Left lung (tissue), 10 donors: ENCODE measurements around the gene JCAD. TPM values are rescaled to one million over a fixed set of nuclear protein-coding genes. Genes with fewer than 3 reads are reported as not detected.

Experiments
- ATAC-seq: fragments of 200-7000 bp; cut with Tn5 transposase; one replicate; pipeline ENCODE4 v1.9.1; 2020; ENCODE audit warnings: moderate library complexity
- DNase-seq, 4 donors: peaks; one replicate each; pipeline ENCODE4 v3.0.0-alpha.2; 2013 to 2020
- H3K27ac ChIP-seq, 2 donors: fragments of 200-600 bp; sonication (generic) in 1 of 2; one replicate each; pipeline versions ENCODE4 v1.5.0 to v1.8.0; 2020 to 2021
- H3K27me3 ChIP-seq, 2 donors: fragments of 200-600 bp; sonication (generic) in 1 of 2; one replicate each; pipeline versions ENCODE4 v1.5.0 to v1.8.0; 2020 to 2021
- H3K36me3 ChIP-seq, 2 donors: fragments of 200-600 bp; sonication (generic) in 1 of 2; one replicate each; pipeline versions ENCODE4 v1.5.0 to v1.8.0; 2020 to 2021
- H3K4me1 ChIP-seq, 2 donors: fragments of 200-600 bp; one replicate each; pipeline ENCODE4 v1.8.0; 2021
- H3K4me3 ChIP-seq, 2 donors: fragments of 200-600 bp; sonication (generic) in 1 of 2; one replicate each; pipeline versions ENCODE4 v1.5.0 to v1.8.0; 2020 to 2021; ENCODE audit warnings: mild to moderate bottlenecking in 1 of 2
- H3K9me3 ChIP-seq, 2 donors: fragments of 200-600 bp; sonication (generic) in 1 of 2; one replicate each; pipeline versions ENCODE4 v1.5.0 to v1.8.0; 2020 to 2021
- intact Hi-C, 2 donors: fragments of 100-400 bp; cut with DNase I; formaldehyde crosslinking; loops; one replicate each; pipeline versions ENCODE4 v1.11.2 to v1.14.2; 2022
- polyA plus RNA-seq, 6 donors: library from polyadenylated mRNA; unstranded; fragments of 120-200 nt; gene quantifications; one replicate each; pipeline ENCODE4 v1.2.1, GENCODE V29; 2013; ENCODE audit not compliant: insufficient read length in 6 of 6
- total RNA-seq, 2 donors: library from RNA; stranded (reverse); fragmentation: NEBNext Ultra II Directional; extraction: Animal tissue kit (Norgen Biotek cat#: 25700); gene quantifications; one replicate each; pipeline ENCODE4 v1.2.1, GENCODE V29; 2021
- TF ChIP-seq, protein P1 (sequence below), 2 donors: fragments of 200-600 bp; sonication (generic) in 1 of 2; IDR thresholded peaks; one replicate each; pipeline versions ENCODE4 v1.5.0 to v1.8.0; 2021; ENCODE audit warnings: antibody characterized with exemption in 2 of 2
- donor health status: DM: no; HTN: yes; CAD: no.
- donor health status: DM: no; HTN: no; CAD: no.

The JCAD gene
- total and polyA plus RNA-seq, 8 donors = 28.7 to 88.4 (median 71.0) TPM

- peaks cover 11 to 20% of the 10 kb centered on the region in 2 donors for H3K4me1 ChIP-seq
- no peak for DNase-seq
- intact Hi-C loops = no loop called here
Observed at GRCh38 chr10:30052062-30052461, 7.3 kb downstream of the JCAD start.

GRCh38 chr10:30051220-30051619, 8.2 kb downstream of the JCAD start:
- Histone ChIP-seq H3K9me3 (no peaks in the 10 kb centered on the region), H3K4me1 (peaks cover 3 to 14% of the 10 kb centered on the region in 2 donors), H3K4me3 (no peak overlapping the region), H3K27ac (no peak overlapping the region), H3K27me3 (peaks cover 0 to 5% of the 10 kb centered on the region in 2 donors), H3K36me3 (no peaks in the 10 kb centered on the region)
- TF ChIP-seq, protein P1, sequence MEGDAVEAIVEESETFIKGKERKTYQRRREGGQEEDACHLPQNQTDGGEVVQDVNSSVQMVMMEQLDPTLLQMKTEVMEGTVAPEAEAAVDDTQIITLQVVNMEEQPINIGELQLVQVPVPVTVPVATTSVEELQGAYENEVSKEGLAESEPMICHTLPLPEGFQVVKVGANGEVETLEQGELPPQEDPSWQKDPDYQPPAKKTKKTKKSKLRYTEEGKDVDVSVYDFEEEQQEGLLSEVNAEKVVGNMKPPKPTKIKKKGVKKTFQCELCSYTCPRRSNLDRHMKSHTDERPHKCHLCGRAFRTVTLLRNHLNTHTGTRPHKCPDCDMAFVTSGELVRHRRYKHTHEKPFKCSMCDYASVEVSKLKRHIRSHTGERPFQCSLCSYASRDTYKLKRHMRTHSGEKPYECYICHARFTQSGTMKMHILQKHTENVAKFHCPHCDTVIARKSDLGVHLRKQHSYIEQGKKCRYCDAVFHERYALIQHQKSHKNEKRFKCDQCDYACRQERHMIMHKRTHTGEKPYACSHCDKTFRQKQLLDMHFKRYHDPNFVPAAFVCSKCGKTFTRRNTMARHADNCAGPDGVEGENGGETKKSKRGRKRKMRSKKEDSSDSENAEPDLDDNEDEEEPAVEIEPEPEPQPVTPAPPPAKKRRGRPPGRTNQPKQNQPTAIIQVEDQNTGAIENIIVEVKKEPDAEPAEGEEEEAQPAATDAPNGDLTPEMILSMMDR (IDR thresholded peaks at IDR 0.05) = no peak
- DNase-seq (no peak), ATAC-seq (no peak)
- intact Hi-C loops = no loop called here

More at GRCh38 chr10:30052062-30052461, 7.3 kb downstream of the JCAD start:
- Histone ChIP-seq H3K36me3 (no peaks in the 10 kb centered on the region), H3K4me3 (no peak overlapping the region), H3K27me3 (peaks cover 0 to 5% of the 10 kb centered on the region in 2 donors), H3K9me3 (no peaks in the 10 kb centered on the region), H3K27ac (no peak overlapping the region)
- ATAC-seq = no peak
- TF ChIP-seq, protein P1 (IDR thresholded peaks at IDR 0.05) = no peak

- DNase-seq = no peak
Observed at GRCh38 chr10:30050411-30050810, 9.0 kb downstream of the JCAD start.

DNA sequence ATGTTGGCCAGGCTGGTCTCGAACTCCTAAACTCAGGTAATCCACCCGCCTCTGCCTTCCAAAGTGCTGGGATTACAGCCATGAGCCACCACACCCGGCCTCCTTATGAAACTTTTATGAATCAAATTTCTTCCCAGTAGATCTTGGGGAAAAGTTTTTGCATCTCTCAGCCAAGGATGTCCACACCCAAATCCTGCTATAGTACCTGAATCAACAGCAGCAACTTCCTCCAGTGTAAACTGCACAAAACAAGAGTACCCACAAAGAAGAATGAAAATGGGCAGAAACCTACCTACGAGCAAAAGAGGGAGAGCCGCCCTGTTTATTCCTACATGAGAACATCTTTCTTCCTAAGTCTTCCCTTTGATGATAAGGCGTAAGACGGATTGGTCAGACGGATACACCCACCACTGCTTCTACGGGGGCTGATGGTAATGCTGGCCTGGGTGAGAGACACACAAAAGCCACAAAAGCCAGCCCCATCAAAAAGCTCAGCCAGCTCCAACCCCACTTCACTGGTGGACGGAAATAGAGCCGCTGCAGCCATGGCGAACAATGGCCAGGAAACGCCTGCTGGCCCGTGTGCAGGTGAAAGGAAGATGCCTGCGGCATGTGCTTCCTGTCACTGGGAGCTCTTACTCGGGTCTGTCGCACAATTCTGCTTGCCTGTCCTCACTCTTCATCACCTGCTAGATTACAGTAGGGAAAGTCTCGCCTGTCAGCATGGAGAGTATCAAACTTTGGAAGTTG, 10.4 kb downstream of the JCAD start:
- ATAC-seq (peak; percentile 26), DNase-seq (no peak)
- intact Hi-C loops = no loop called here
- no peak overlapping the region for H3K4me3 ChIP-seq
- H3K36me3 ChIP-seq = no peaks in the 10 kb centered on the region
- peaks cover 0 to 8% of the 10 kb centered on the region in 2 donors for H3K4me1 ChIP-seq
- H3K9me3 ChIP-seq = no peaks in the 10 kb centered on the region
- H3K27me3 ChIP-seq = peaks cover 0 to 5% of the 10 kb centered on the region in 2 donors
- H3K27ac ChIP-seq = peak overlapping the region; percentile 26 to 59
- TF ChIP-seq, protein P1 (IDR thresholded peaks at IDR 0.05) = no peak

More at GRCh38 chr10:30050411-30050810, 9.0 kb downstream of the JCAD start:
- Histone ChIP-seq H3K4me3 (no peak overlapping the region), H3K36me3 (no peaks in the 10 kb centered on the region), H3K4me1 (peaks cover 0 to 8% of the 10 kb centered on the region in 2 donors), H3K9me3 (no peaks in the 10 kb centered on the region), H3K27me3 (peaks cover 0 to 5% of the 10 kb centered on the region in 2 donors), H3K27ac (peak overlapping the region in 1 of 2 donors; percentile 59)
- no peak for ATAC-seq
- intact Hi-C loops = no loop called here
- TF ChIP-seq, protein P1 (IDR thresholded peaks at IDR 0.05) = no peak

DNA sequence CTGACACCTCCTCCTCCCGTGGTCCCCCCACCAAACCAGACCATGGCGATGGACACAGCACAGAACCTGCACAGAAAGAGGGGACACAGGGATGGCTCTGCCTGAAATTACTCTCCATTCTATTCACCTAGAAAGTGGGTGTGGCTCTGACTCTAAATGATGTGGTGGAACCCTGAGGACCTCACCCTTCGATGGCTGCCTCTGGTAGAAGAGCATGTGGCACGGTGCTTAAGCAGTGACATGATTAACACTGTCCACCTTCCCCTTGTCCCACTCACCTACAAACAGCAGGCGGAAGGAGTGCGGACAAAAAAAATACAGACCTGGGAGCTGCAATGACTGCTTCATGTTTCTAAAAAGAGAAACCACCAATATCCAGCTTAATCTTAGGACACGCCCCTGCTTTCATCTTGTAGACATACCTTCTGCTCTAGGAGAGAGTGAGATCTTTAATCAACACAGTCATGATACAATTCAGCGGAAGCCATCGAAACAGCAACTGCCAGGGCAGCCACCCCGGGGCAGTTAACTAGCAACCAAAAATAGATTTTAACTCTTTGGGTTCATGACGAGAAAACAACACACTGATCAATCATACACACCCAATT, 11.4 kb downstream of the JCAD start:
- Histone ChIP-seq H3K4me1 (peaks cover 0 to 17% of the 10 kb centered on the region in 2 donors), H3K9me3 (no peaks in the 10 kb centered on the region), H3K36me3 (no peaks in the 10 kb centered on the region), H3K27ac (peak overlapping the region in 1 of 2 donors; percentile 59), H3K27me3 (peaks cover 0 to 5% of the 10 kb centered on the region in 2 donors), H3K4me3 (no peak overlapping the region)
- intact Hi-C loops = no loop called here
- ATAC-seq (no peak), DNase-seq (no peak)
- TF ChIP-seq, protein P1 (IDR thresholded peaks at IDR 0.05) = no peak
